HepG2 (cell line): ENCODE results near the gene INSRR. TPM values are rescaled to one million over a fixed set of nuclear protein-coding genes. Genes with fewer than 3 reads are reported as not detected.

Experiments used
- DR1 ChIP-seq: sonication (generic); formaldehyde crosslinking; IDR thresholded peaks from 2 replicates; pipeline ENCODE4 v1.8.0; 2021; ENCODE audit warnings: mild to moderate bottlenecking, missing genetic modification reagents, inconsistent platforms
- E2F2 ChIP-seq: sonication (generic); formaldehyde crosslinking; IDR thresholded peaks from 2 replicates; pipeline ENCODE4 v1.4.0; 2020; ENCODE audit warnings: missing genetic modification reagents, borderline replicate concordance
- FOXA3 ChIP-seq: IDR thresholded peaks from 2 replicates; pipeline ENCODE4 v1.6.1; 2016; ENCODE audit warnings: missing genetic modification reagents, missing compliant biosample characterization
- HCFC1 ChIP-seq: fragments of 150-350 bp; IDR thresholded peaks from 2 replicates; pipeline ENCODE4 v1.6.1; 2014; ENCODE audit warnings: low read depth, low read length
- HDAC1 ChIP-seq: sonication (generic); formaldehyde crosslinking; IDR thresholded peaks from 2 replicates; pipeline ENCODE4 v1.5.1; 2020; ENCODE audit warnings: mild to moderate bottlenecking, missing genetic modification reagents
- JUN ChIP-seq: sonication (generic); formaldehyde crosslinking; IDR thresholded peaks from 2 replicates; pipeline ENCODE4 v1.4.0; 2020; ENCODE audit warnings: mild to moderate bottlenecking, missing genetic modification reagents
- MLLT10 ChIP-seq: sonication (generic); formaldehyde crosslinking; IDR thresholded peaks from 2 replicates; pipeline ENCODE4 v1.4.0; 2020; ENCODE audit warnings: missing genetic modification reagents
- PATZ1 ChIP-seq: sonication (generic); formaldehyde crosslinking; IDR thresholded peaks from 2 replicates; pipeline ENCODE4 v1.4.0; 2020; ENCODE audit warnings: missing genetic modification reagents
- RFXANK ChIP-seq: IDR thresholded peaks from 2 replicates; pipeline ENCODE4 v1.6.1; 2016
- SRSF9 ChIP-seq: fragments of 200-400 bp; formaldehyde crosslinking; IDR thresholded peaks from 2 replicates; pipeline ENCODE4 v1.6.1; 2018; ENCODE audit warnings: borderline replicate concordance, mild to moderate bottlenecking, low read depth, low read length; ENCODE audit not compliant: insufficient read depth, poor library complexity, severe bottlenecking
- ZFP90 ChIP-seq: sonication (generic); formaldehyde crosslinking; IDR thresholded peaks from 2 replicates; pipeline ENCODE4 v1.8.0; 2022; ENCODE audit warnings: missing genetic modification reagents, mild to moderate bottlenecking, inconsistent platforms, borderline replicate concordance
- ZKSCAN1 ChIP-seq: fragments of 150-350 bp; IDR thresholded peaks from 2 replicates; pipeline ENCODE4 v1.6.1; 2014; ENCODE audit warnings: low read length
- ZNF260 ChIP-seq: sonication (generic); formaldehyde crosslinking; IDR thresholded peaks from 2 replicates; pipeline ENCODE4 v1.4.0; 2020; ENCODE audit warnings: missing genetic modification reagents, low read depth, mild to moderate bottlenecking, borderline replicate concordance
- ZNF318 ChIP-seq: sonication (generic); formaldehyde crosslinking; IDR thresholded peaks from 2 replicates; pipeline ENCODE4 v1.4.0; 2020; ENCODE audit warnings: mild to moderate bottlenecking, missing genetic modification reagents
- ZNF615 ChIP-seq: sonication (generic); formaldehyde crosslinking; IDR thresholded peaks from 2 replicates; pipeline ENCODE4 v1.5.0; 2020; ENCODE audit warnings: mild to moderate bottlenecking, missing genetic modification reagents, borderline replicate concordance
- ZSCAN21 ChIP-seq: sonication (generic); formaldehyde crosslinking; IDR thresholded peaks from 2 replicates; pipeline ENCODE4 v1.8.0; 2022; ENCODE audit warnings: mild to moderate bottlenecking, missing genetic modification reagents, moderate library complexity, borderline replicate concordance
- polyA plus RNA-seq, 8 experiments: library from polyadenylated mRNA; depleted of rRNA in 3 of 8; stranded (reverse) in 7 of 8; unstranded in 1 of 8; fragments of >200 nt; fragmentation: Illumina TruSeq in 4 of 8; extraction: Trizol in 4 of 8; gene quantifications; 2 replicates each; pipeline versions ENCODE4 v1.2.1 to v1.2.3, GENCODE V29; 2011 to 2016; ENCODE audit warnings: low read depth in 4 of 8, missing spikeins in 1 of 8, mixed read lengths in 1 of 8; ENCODE audit not compliant: insufficient read depth in 1 of 8
- total RNA-seq, 5 experiments: library from RNA; depleted of rRNA; stranded (reverse); fragments of >200 nt; fragmentation: Illumina TruSeq; extraction: Trizol; gene quantifications; 2 replicates each; pipeline ENCODE4 v1.2.3, GENCODE V29; 2016; ENCODE audit warnings: low read depth in 1 of 5

The INSRR gene
- total and polyA plus RNA-seq, 2 of the 13 experiments (the other 11 are each of a cell fraction or from before 2014, with no cell fraction given) = not detected

GRCh38 chr1:156892190-156893047 is 33.5 kb upstream of the INSRR start (continued):
- TF ChIP-seq ZNF615 = no peak
- no peak for TF ChIP-seq MLLT10
- TF ChIP-seq ZKSCAN1 = no peak
- no peak for TF ChIP-seq ZSCAN21
- TF ChIP-seq RFXANK (CRISPR knock-in tag) = no peak
- TF ChIP-seq HCFC1 = no peak
- no peak for TF ChIP-seq ZFP90 (CRISPR knock-in tag)
- TF ChIP-seq SRSF9 = no peak
- TF ChIP-seq ZNF260 = no peak
- no peak for TF ChIP-seq ZNF318 (CRISPR knock-in tag)
- no peak for TF ChIP-seq DR1
- no peak for TF ChIP-seq JUN (CRISPR knock-in tag)
- peak; percentile 45; the same call in 1 of the 2 replicates for TF ChIP-seq PATZ1
- TF ChIP-seq E2F2 = no peak
- no peak for TF ChIP-seq FOXA3 (CRISPR knock-in tag)
- no peak for TF ChIP-seq HDAC1
